Brain microvascular endothelial cell (primary cell): ENCODE data around the gene PCDHA13.
"Not testable (repeated sequence)": the region's sequence is repeated elsewhere in the genome, so short reads cannot be mapped to it uniquely, and the experiment has no call there.

Source experiments
- DNase-seq: peaks from one replicate; pipeline ENCODE4 v3.0.0-alpha.2; 2020
- H3K27ac ChIP-seq: fragments of 250-450 bp; sonication (Bioruptor Pico); 2 replicates; pipeline ENCODE4 v1.5.1; 2020; ENCODE audit warnings: mild to moderate bottlenecking, moderate library complexity
- H3K27me3 ChIP-seq: fragments of 250-450 bp; sonication (Bioruptor Pico); replicated peaks from 2 replicates; pipeline ENCODE4 v1.5.1; 2020; ENCODE audit warnings: mild to moderate bottlenecking
- H3K36me3 ChIP-seq: fragments of 250-450 bp; sonication (Bioruptor Pico); replicated peaks from 2 replicates; pipeline ENCODE4 v1.5.1; 2020; ENCODE audit warnings: mild to moderate bottlenecking
- H3K4me3 ChIP-seq: 2 replicates; pipeline ENCODE4 v1.5.1; 2011; ENCODE audit warnings: low read depth, mild to moderate bottlenecking, control low read depth, low read length, moderate library complexity
- CTCF ChIP-seq: IDR thresholded peaks from 2 replicates; pipeline ENCODE4 v1.5.1; 2011; ENCODE audit warnings: low read depth, mild to moderate bottlenecking, moderate library complexity, low read length, control low read depth, inconsistent platforms; ENCODE audit errors: missing control alignments
- in situ Hi-C: cut with HindIII; loops from 2 replicates; pipeline ENCODE4 v1.10.0; 2017; ENCODE audit warnings: low sequenced_read_pairs, low pct_ligation_motif_present

The PCDHA13 gene

GRCh38 chr5:140870221-140871201 is 11.4 kb upstream of the PCDHA13 start:
- Histone ChIP-seq H3K27ac (no peak overlapping the region), H3K27me3 (no peaks in the 10 kb centered on the region), H3K4me3 (no peak overlapping the region), H3K36me3 (no peaks in the 10 kb centered on the region)
- in situ Hi-C loops: no loop called here
- DNase-seq: no peak
- TF ChIP-seq CTCF: no peak

GRCh38 chr5:140875085-140876065 is 6.5 kb upstream of the PCDHA13 start, which contains the start of gene PCDHA12:
TSS of gene PCDHA12 (plus strand) at chr5:140875308. CDS start at chr5:140875473, 165 bp downstream.
- Histone ChIP-seq H3K4me3 (no peak within 1 kb of the TSS), H3K27ac (no peak within 1 kb of the TSS), H3K27me3 (no peaks in the 10 kb centered on the region), H3K36me3 (no peaks in the 10 kb centered on the region)
- in situ Hi-C loops: no loop called here
- no peak for DNase-seq
- no peak for TF ChIP-seq CTCF

- H3K27ac ChIP-seq, H3K36me3 ChIP-seq, H3K4me3 ChIP-seq, in situ Hi-C loops, DNase-seq, H3K27me3 ChIP-seq: not testable (repeated sequence)
Observed at GRCh38 chr5:140876541-140877261, 5.2 kb upstream of the PCDHA13 start.

- no peak for DNase-seq
- H3K36me3 ChIP-seq: no peaks in the 10 kb centered on the region
- H3K27me3 ChIP-seq: no peaks in the 10 kb centered on the region
- no peak for TF ChIP-seq CTCF
- H3K27ac ChIP-seq: no peak overlapping the region
- in situ Hi-C loops: no loop called here
- H3K4me3 ChIP-seq: no peak overlapping the region
Observed at GRCh38 chr5:140877262-140877581, 4.7 kb upstream of the PCDHA13 start.

GRCh38 chr5:140882591-140882899 is 621 bp downstream of the PCDHA13 start:
- no peak for TF ChIP-seq CTCF
- no peak for DNase-seq
- Histone ChIP-seq H3K36me3 (no peaks in the 10 kb centered on the region), H3K27me3 (no peaks in the 10 kb centered on the region), H3K27ac (no peak overlapping the region), H3K4me3 (no peak overlapping the region)
- in situ Hi-C loops: no loop called here
